ENCODE results near the gene CHD5. TPM values are rescaled to one million over a fixed set of nuclear protein-coding genes. Genes with fewer than 3 reads are reported as not detected.

CHD5 gene
- total RNA-seq, 1 experiment from 2014 or later, result 2.4 TPM

GRCh38 chr1:6103854-6104530 lies 76.1 kb downstream of the CHD5 start:
- Mint-ChIP-seq H3K36me3 (no peaks in the 10 kb centered on the region), H3K4me3 (no peak overlapping the region), H3K27ac (no peak overlapping the region), H3K27me3 (ENCODE audit: low read depth) (no peaks in the 10 kb centered on the region), H3K9me3 (peaks cover 11% of the 10 kb centered on the region; the same call in 1 of the 2 replicates), H3K4me1 (no peaks in the 10 kb centered on the region)
- DNase-seq (ENCODE audit: low spot score), result no peak
- ChIA-PET POLR2A (no interaction called here), CTCF (interaction anchor here (0.7 to 1.0 kb wide), 2 partner anchors 8 to 22 kb away, joined by 3 read pairs; no protein-coding TSS in a partner anchor)
- TF ChIP-seq, protein P1, sequence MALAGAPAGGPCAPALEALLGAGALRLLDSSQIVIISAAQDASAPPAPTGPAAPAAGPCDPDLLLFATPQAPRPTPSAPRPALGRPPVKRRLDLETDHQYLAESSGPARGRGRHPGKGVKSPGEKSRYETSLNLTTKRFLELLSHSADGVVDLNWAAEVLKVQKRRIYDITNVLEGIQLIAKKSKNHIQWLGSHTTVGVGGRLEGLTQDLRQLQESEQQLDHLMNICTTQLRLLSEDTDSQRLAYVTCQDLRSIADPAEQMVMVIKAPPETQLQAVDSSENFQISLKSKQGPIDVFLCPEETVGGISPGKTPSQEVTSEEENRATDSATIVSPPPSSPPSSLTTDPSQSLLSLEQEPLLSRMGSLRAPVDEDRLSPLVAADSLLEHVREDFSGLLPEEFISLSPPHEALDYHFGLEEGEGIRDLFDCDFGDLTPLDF (CRISPR knock-in tag; IDR thresholded peaks at IDR 0.05), result no peak
- TF ChIP-seq TEAD4 (CRISPR knock-in tag; IDR thresholded peaks at IDR 0.05) (no peak), FOXP4 (CRISPR knock-in tag; IDR thresholded peaks at IDR 0.05) (no peak), GTF2I (CRISPR knock-in tag; conservative IDR thresholded peaks at IDR 0.05) (no peak), HMGA2 (CRISPR knock-in tag; IDR thresholded peaks at IDR 0.05) (no peak), E2F4 (CRISPR knock-in tag; IDR thresholded peaks at IDR 0.05; ENCODE audit: borderline replicate concordance, low read depth) (no peak), NR3C1 (CRISPR knock-in tag; conservative IDR thresholded peaks at IDR 0.05; ENCODE audit: low read depth) (no peak), AFF4 (CRISPR knock-in tag; IDR thresholded peaks at IDR 0.05; ENCODE audit: borderline replicate concordance) (no peak), ZNF423 (CRISPR knock-in tag; IDR thresholded peaks at IDR 0.05) (no peak), ZNF512 (CRISPR knock-in tag; IDR thresholded peaks at IDR 0.05; ENCODE audit: borderline replicate concordance) (no peak), ZNF671 (CRISPR knock-in tag; IDR thresholded peaks at IDR 0.05) (no peak), JAZF1 (CRISPR knock-in tag; IDR thresholded peaks at IDR 0.05) (no peak), CBFB (CRISPR knock-in tag; IDR thresholded peaks at IDR 0.05; ENCODE audit: low read depth) (no peak), TP53 (CRISPR knock-in tag; IDR thresholded peaks at IDR 0.05) (no peak), ZNF317 (CRISPR knock-in tag; IDR thresholded peaks at IDR 0.05; ENCODE audit: borderline replicate concordance, low read depth) (no peak), FOXJ3 (CRISPR knock-in tag; IDR thresholded peaks at IDR 0.05; ENCODE audit: borderline replicate concordance) (no peak)
- TF ChIP-seq, protein P2, sequence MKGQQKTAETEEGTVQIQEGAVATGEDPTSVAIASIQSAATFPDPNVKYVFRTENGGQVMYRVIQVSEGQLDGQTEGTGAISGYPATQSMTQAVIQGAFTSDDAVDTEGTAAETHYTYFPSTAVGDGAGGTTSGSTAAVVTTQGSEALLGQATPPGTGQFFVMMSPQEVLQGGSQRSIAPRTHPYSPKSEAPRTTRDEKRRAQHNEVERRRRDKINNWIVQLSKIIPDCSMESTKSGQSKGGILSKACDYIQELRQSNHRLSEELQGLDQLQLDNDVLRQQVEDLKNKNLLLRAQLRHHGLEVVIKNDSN (CRISPR knock-in tag; IDR thresholded peaks at IDR 0.05), result no peak
- TF ChIP-seq, protein P3, sequence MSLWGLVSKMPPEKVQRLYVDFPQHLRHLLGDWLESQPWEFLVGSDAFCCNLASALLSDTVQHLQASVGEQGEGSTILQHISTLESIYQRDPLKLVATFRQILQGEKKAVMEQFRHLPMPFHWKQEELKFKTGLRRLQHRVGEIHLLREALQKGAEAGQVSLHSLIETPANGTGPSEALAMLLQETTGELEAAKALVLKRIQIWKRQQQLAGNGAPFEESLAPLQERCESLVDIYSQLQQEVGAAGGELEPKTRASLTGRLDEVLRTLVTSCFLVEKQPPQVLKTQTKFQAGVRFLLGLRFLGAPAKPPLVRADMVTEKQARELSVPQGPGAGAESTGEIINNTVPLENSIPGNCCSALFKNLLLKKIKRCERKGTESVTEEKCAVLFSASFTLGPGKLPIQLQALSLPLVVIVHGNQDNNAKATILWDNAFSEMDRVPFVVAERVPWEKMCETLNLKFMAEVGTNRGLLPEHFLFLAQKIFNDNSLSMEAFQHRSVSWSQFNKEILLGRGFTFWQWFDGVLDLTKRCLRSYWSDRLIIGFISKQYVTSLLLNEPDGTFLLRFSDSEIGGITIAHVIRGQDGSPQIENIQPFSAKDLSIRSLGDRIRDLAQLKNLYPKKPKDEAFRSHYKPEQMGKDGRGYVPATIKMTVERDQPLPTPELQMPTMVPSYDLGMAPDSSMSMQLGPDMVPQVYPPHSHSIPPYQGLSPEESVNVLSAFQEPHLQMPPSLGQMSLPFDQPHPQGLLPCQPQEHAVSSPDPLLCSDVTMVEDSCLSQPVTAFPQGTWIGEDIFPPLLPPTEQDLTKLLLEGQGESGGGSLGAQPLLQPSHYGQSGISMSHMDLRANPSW (CRISPR knock-in tag; conservative IDR thresholded peaks at IDR 0.05; ENCODE audit: low read depth), result no peak
- TF ChIP-seq, protein P4, sequence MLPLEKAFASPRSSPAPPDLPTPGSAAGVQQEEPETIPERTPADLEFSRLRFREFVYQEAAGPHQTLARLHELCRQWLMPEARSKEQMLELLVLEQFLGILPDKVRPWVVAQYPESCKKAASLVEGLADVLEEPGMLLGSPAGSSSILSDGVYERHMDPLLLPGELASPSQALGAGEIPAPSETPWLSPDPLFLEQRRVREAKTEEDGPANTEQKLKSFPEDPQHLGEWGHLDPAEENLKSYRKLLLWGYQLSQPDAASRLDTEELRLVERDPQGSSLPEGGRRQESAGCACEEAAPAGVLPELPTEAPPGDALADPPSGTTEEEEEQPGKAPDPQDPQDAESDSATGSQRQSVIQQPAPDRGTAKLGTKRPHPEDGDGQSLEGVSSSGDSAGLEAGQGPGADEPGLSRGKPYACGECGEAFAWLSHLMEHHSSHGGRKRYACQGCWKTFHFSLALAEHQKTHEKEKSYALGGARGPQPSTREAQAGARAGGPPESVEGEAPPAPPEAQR (CRISPR knock-in tag; IDR thresholded peaks at IDR 0.05), result no peak
- no peak for ATAC-seq
